Endothelial cell of umbilical vein (primary cell): ENCODE results near the gene BLZF1.

Experiments
- CTCF ChIP-seq, 2 donors: IDR thresholded peaks; 1 replicate in 1 of 2; 2 replicates in 1 of 2; pipeline ENCODE4 v1.5.1; 2011; ENCODE audit warnings: low read length in 2 of 2, mild to moderate bottlenecking in 2 of 2, moderate library complexity in 2 of 2, control low read depth in 1 of 2, inconsistent platforms in 1 of 2, low read depth in 1 of 2; ENCODE audit not compliant: insufficient read depth in 1 of 2; ENCODE audit errors: extremely low read depth in 1 of 2
- EZH2 ChIP-seq: IDR thresholded peaks from 2 replicates; pipeline ENCODE4 v1.6.1; 2012; ENCODE audit warnings: borderline replicate concordance, low read depth, mild to moderate bottlenecking, moderate library complexity, low read length, inconsistent platforms; ENCODE audit not compliant: severe bottlenecking
- FOS ChIP-seq: IDR thresholded peaks from 2 replicates; pipeline ENCODE4 v1.6.1; 2011; ENCODE audit warnings: mild to moderate bottlenecking, low read length, moderate library complexity, borderline replicate concordance; ENCODE audit not compliant: insufficient read depth
- GATA2 ChIP-seq: IDR thresholded peaks from 2 replicates; pipeline ENCODE4 v1.7.0; 2011; ENCODE audit warnings: low read depth, mild to moderate bottlenecking, moderate library complexity, mixed read lengths, low read length; ENCODE audit not compliant: insufficient read length, insufficient read depth
- JUN ChIP-seq: IDR thresholded peaks from 2 replicates; pipeline ENCODE4 v1.6.1; 2011; ENCODE audit warnings: borderline replicate concordance, low read depth; ENCODE audit not compliant: insufficient read length, insufficient read depth
- MAX ChIP-seq: IDR thresholded peaks from 2 replicates; pipeline ENCODE4 v1.6.1; 2011; ENCODE audit not compliant: insufficient read depth, insufficient read length
- MYC ChIP-seq: IDR thresholded peaks from one replicate; pipeline ENCODE4 v1.6.1; 2011; ENCODE audit warnings: mild to moderate bottlenecking, low read depth, low read length
- POLR2A ChIP-seq: IDR thresholded peaks from 2 replicates; pipeline ENCODE4 v1.6.1; 2012; ENCODE audit warnings: low read depth, mild to moderate bottlenecking, control low read depth, low read length
- POLR2AphosphoS5 ChIP-seq: IDR thresholded peaks from 2 replicates; pipeline ENCODE4 v1.6.1; 2012; ENCODE audit warnings: low read depth, mild to moderate bottlenecking, control low read depth, low read length, moderate library complexity; ENCODE audit not compliant: insufficient read depth

- TF ChIP-seq POLR2A (no peak), CTCF (IDR thresholded peaks at IDR 0.05; ENCODE audit: extremely low read depth in 1 of 2, insufficient read depth in 1 of 2, low read depth in 1 of 2, low read length in 2 of 2) (no peak), POLR2AphosphoS5 (no peak), EZH2 (no peak), JUN (no peak), MAX (no peak), MYC (no peak), FOS (no peak), GATA2 (no peak)
Observed at GRCh38 chr1:169347688-169348382, 20.2 kb upstream of the BLZF1 start.
